ENCODE results near the gene KAT7.

The KAT7 gene

GRCh38 chr17:49853470-49854015 lies 65.1 kb downstream of the KAT7 start:
- TF ChIP-seq POLR2AphosphoS5 (IDR thresholded peaks at IDR 0.05; ENCODE audit: low read depth) = no peak
- no peak for TF ChIP-seq CTCF (IDR thresholded peaks at IDR 0.05; ENCODE audit: insufficient read depth, low read length)
- TF ChIP-seq GABPA (IDR thresholded peaks at IDR 0.05; ENCODE audit: low read depth) = no peak
- no peak for TF ChIP-seq SPI1 (IDR thresholded peaks at IDR 0.05; ENCODE audit: borderline replicate concordance, low read depth)
- TF ChIP-seq REST (IDR thresholded peaks at IDR 0.05; ENCODE audit: insufficient replicate concordance, low read depth) = no peak
- DNase-seq (ENCODE audit: low read depth in 1 of 2, low spot score in 1 of 2) = no peak
- no peaks in the 10 kb centered on the region for H3K27me3 ChIP-seq (ENCODE audit: insufficient read depth, poor library complexity, severe bottlenecking)
- no peak overlapping the region for H3K4me3 ChIP-seq (replicated peaks; ENCODE audit: insufficient read depth, low read length)
- H3K27ac ChIP-seq (replicated peaks) = no peak overlapping the region

- Histone ChIP-seq H3K27me3 (ENCODE audit: insufficient read depth, poor library complexity, severe bottlenecking) (no peaks in the 10 kb centered on the region), H3K4me3 (replicated peaks; ENCODE audit: insufficient read depth, low read length) (no peak overlapping the region), H3K27ac (replicated peaks) (no peak overlapping the region)
- no peak for DNase-seq (ENCODE audit: low read depth in 1 of 2, low spot score in 1 of 2)
- TF ChIP-seq SPI1 (IDR thresholded peaks at IDR 0.05; ENCODE audit: borderline replicate concordance, low read depth) = no peak
- no peak for TF ChIP-seq POLR2AphosphoS5 (IDR thresholded peaks at IDR 0.05; ENCODE audit: low read depth)
- TF ChIP-seq CTCF (IDR thresholded peaks at IDR 0.05; ENCODE audit: insufficient read depth, low read length) = no peak
- no peak for TF ChIP-seq REST (IDR thresholded peaks at IDR 0.05; ENCODE audit: insufficient replicate concordance, low read depth)
- no peak for TF ChIP-seq GABPA (IDR thresholded peaks at IDR 0.05; ENCODE audit: low read depth)
Observed at GRCh38 chr17:49854126-49854525, 65.6 kb downstream of the KAT7 start.

- H3K27ac ChIP-seq (replicated peaks) = no peak overlapping the region
- peak in 1 of 2 experiments; percentile 24 for DNase-seq (ENCODE audit: low read depth in 1 of 2, low spot score in 1 of 2)
- H3K4me3 ChIP-seq (replicated peaks; ENCODE audit: insufficient read depth, low read length) = no peak overlapping the region
- peaks cover 10% of the 10 kb centered on the region for H3K27me3 ChIP-seq (ENCODE audit: insufficient read depth, poor library complexity, severe bottlenecking)
- TF ChIP-seq REST (IDR thresholded peaks at IDR 0.05; ENCODE audit: insufficient replicate concordance, low read depth) = no peak
- TF ChIP-seq GABPA (IDR thresholded peaks at IDR 0.05; ENCODE audit: low read depth) = no peak
- TF ChIP-seq POLR2AphosphoS5 (IDR thresholded peaks at IDR 0.05; ENCODE audit: low read depth) = no peak
- TF ChIP-seq CTCF (IDR thresholded peaks at IDR 0.05; ENCODE audit: insufficient read depth, low read length) = no peak
- no peak for TF ChIP-seq SPI1 (IDR thresholded peaks at IDR 0.05; ENCODE audit: borderline replicate concordance, low read depth)
Observed at GRCh38 chr17:49858796-49859195, 70.3 kb downstream of the KAT7 start.
